HL-60 (cell line): ENCODE data around the gene SORD.

Experiments
- POLR2AphosphoS5 ChIP-seq: IDR thresholded peaks from 2 replicates; pipeline ENCODE4 v1.6.1; 2012; ENCODE audit warnings: low read depth
- TF ChIP-seq, protein P1 (sequence below): IDR thresholded peaks from one replicate; pipeline ENCODE4 v1.5.1; 2011; ENCODE audit warnings: low read length, control low read depth, inconsistent platforms; ENCODE audit not compliant: insufficient read depth

DNA sequence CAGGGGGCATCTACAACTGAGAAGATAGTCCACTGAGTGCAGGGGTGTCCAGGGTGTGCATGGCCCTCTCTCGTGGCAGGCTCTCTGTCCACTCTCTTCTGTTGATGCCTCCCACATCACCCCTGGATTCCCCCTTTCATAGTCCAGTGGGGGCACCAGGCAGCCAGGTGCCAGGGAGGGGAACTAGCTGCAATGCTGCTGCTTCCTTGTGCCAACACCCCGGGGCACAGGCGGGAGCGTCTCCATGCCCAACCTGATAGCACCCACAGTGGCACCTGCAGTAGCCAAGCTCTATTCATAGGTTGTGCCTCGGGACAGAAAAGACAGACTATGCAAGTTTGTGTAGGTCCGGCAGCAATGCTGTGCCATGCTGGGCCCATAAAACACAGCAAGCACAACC is 79.2 kb downstream of the SORD start:
- TF ChIP-seq, protein P1, sequence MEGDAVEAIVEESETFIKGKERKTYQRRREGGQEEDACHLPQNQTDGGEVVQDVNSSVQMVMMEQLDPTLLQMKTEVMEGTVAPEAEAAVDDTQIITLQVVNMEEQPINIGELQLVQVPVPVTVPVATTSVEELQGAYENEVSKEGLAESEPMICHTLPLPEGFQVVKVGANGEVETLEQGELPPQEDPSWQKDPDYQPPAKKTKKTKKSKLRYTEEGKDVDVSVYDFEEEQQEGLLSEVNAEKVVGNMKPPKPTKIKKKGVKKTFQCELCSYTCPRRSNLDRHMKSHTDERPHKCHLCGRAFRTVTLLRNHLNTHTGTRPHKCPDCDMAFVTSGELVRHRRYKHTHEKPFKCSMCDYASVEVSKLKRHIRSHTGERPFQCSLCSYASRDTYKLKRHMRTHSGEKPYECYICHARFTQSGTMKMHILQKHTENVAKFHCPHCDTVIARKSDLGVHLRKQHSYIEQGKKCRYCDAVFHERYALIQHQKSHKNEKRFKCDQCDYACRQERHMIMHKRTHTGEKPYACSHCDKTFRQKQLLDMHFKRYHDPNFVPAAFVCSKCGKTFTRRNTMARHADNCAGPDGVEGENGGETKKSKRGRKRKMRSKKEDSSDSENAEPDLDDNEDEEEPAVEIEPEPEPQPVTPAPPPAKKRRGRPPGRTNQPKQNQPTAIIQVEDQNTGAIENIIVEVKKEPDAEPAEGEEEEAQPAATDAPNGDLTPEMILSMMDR = no peak
- TF ChIP-seq POLR2AphosphoS5 = no peak
